Astrocyte of the spinal cord (primary cell): ENCODE data around the gene ENDOD1.

ENCODE experiments used
- DNase-seq: peaks from one replicate; pipeline ENCODE4 v3.0.0; 2011; ENCODE audit warnings: low read depth, low spot score
- H3K4me3 ChIP-seq: 2 replicates; pipeline ENCODE4 v1.5.1; 2011; ENCODE audit warnings: low read depth, mild to moderate bottlenecking, low read length, moderate library complexity
- CTCF ChIP-seq: IDR thresholded peaks from 2 replicates; pipeline ENCODE4 v1.5.1; 2012; ENCODE audit warnings: low read depth, mild to moderate bottlenecking, low read length, inconsistent platforms
- in situ Hi-C: cut with HindIII; loops from 2 replicates; pipeline ENCODE4 v1.10.0; 2017; ENCODE audit warnings: low sequenced_read_pairs

The ENDOD1 gene

GRCh38 chr11:95157824-95158223 is 68.2 kb downstream of the ENDOD1 start:
- DNase-seq, result no peak
- H3K4me3 ChIP-seq, result no peak overlapping the region
- in situ Hi-C loops, result no loop called here
- TF ChIP-seq CTCF, result no peak

- in situ Hi-C loops, result no loop called here
Measured at GRCh38 chr11:95161248-95161647, 71.6 kb downstream of the ENDOD1 start.

GRCh38 chr11:95163106-95163505 is 73.5 kb downstream of the ENDOD1 start:
- TF ChIP-seq CTCF, result no peak
- no peak overlapping the region for H3K4me3 ChIP-seq
- no peak for DNase-seq
- in situ Hi-C loops, result no loop called here

More at GRCh38 chr11:95161248-95161647, 71.6 kb downstream of the ENDOD1 start:
- no peak for DNase-seq
- no peak overlapping the region for H3K4me3 ChIP-seq
- no peak for TF ChIP-seq CTCF

GRCh38 chr11:95165638-95166037 is 76.0 kb downstream of the ENDOD1 start:
- DNase-seq, result no peak
- in situ Hi-C loops, result no loop called here
- H3K4me3 ChIP-seq, result no peak overlapping the region
- no peak for TF ChIP-seq CTCF

- DNase-seq, result no peak
- no peak for TF ChIP-seq CTCF
- in situ Hi-C loops, result no loop called here
- H3K4me3 ChIP-seq, result no peak overlapping the region
Measured at GRCh38 chr11:95166781-95167180, 77.1 kb downstream of the ENDOD1 start.

GRCh38 chr11:95170294-95170693 is 80.6 kb downstream of the ENDOD1 start:
- DNase-seq, result no peak
- no peak for TF ChIP-seq CTCF
- no peak overlapping the region for H3K4me3 ChIP-seq
- in situ Hi-C loops, result no loop called here

GRCh38 chr11:95175818-95176380 is 86.3 kb downstream of the ENDOD1 start:
- TF ChIP-seq CTCF, result no peak
- in situ Hi-C loops, result no loop called here
- no peak for DNase-seq
- no peak overlapping the region for H3K4me3 ChIP-seq
